DMS79 (cell line): Measurements from ENCODE around the gene C6.

Experiments
- DNase-seq: peaks from one replicate; lab custom pipeline; 2025; lab: John Stamatoyannopoulos, UW

The C6 gene

DNA sequence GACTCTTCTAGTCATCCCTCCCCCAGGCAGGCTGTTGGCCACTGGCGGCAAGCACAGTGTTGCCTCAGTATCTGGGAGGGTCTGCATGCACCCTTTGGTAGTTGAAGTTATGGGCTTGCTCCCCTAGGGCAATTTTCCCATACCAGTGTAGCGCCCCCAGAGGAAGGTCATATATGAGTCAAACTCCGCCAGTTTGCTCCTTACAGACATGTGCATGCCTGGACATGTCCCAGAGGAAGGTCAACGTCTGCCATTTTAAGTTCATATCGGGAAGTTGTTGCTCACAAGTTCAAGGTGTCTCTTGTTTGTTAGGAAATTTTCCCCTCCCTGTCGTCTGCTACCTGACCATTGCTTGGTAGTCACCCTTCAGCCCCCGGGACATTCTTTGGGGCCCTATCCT, 90.9 kb downstream of the C6 start:
- DNase-seq = no peak

DNA sequence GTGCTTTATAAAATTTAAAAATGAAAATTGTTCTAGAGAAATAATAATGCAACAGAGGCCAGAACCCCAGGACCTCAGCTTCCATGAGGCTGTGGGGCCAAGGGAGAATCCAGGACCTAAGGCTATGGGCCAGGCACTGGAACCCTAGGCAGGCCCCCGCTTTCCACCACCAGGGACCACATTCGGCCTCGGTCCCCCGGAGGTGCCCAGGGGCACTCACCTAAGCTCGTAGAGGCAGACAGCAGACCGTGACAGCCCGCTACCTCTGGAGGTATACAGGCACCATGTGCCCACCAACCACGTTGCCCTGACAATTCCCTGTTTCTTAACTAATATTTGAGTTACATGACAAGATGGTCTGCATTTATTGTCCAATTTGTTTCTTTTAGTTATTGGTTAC, 92.7 kb downstream of the C6 start:
- DNase-seq = no peak

DNA sequence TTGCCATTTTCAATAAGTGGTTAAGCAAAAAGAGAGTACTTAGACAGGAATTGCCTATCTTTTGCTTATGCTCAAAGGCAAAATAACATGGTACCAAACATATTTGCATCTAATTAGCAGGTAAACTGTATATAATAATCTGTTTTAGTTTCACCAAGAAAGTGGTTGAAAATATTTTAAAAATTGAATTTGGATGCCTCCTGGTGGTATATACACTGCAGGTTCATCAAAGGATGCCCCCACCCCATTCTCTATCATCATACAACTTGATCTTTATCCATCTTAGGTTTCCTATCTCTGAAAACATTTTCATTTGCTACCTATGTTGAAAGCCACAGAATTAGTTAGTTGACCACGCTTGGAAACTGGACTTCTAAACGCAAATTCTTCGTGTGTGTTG, 95.2 kb downstream of the C6 start:
- no peak for DNase-seq

DNA sequence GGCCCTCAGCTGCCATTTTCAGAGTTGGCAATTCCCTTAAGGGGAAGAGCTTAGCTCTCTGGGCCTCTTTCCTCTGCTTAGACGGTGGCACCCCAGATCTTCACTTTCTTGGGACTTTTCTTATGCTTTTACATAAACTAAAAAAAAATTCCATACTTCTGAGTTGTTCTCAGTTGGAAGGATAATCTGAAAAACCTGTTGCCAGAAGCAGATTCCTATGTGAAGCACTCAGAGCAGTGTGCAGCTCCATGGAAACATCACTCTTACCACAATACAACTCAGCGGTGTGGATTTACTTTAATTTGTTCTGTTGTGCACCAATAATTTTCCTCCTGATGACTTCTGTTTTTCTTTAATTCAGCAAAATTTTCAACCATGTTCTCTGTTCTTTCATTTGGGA, 98.1 kb downstream of the C6 start:
- DNase-seq = no peak

DNA sequence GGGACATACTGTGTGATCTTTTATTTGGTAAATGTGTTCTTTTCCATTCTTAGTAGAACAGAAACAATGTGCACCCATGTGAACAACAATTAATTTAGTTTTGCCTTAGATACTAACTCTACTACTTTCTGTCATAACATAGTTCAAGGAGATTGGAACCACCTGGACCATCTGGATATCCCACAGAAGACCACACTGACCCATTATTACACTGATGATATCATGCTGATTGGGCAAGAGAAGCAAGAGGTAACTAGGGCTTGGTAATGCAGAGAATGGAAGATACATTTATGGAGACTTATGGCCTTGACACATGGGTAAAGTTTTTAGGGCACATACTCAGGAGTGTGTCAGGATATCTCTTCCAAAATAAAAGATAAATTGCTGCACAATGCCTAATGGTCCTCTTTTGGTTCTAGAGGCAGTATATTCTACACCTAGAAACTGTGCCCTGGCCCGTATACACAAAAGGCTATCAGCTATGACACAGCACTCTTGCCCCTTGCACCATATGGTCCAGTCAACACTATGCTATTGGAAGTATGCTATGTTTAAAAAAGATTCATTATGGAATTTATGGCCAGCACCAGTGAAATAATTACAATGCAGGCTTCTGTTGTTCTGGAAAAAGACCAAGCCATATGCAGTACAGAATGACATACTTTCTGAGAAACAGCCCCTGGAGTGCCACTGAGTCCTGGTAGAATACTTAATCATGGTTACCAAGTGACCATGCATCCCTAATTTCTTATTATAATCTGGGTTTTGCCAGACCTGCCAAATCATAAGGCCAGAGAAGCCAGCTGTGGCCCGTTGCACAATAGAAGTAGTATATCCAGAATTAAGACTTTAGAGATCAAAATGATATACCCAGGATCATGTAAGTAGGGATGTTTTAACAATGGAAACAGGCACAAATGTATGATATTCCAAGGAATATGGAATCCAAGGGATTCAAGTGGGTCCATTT, 100.6 kb downstream of the C6 start:
- DNase-seq = no peak

DNA sequence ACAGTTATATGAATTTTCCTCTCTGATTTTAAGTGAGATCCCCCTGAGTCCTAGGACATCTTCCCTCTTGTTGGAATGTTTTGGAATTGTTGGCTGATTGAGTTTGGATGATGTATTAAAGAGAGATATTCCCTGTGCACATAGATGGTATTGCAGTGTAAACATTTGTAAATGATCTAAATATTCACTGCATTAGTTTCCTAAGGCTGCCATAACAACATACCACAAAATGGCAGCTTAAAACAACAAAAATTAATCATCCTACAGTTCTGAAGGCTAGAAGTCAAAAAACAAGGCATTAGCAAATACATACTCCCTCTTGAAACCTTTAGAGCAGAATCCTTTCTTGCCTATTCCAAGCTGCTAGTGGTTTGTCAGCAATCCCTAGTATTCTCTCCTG, 104.1 kb downstream of the C6 start:
- DNase-seq = no peak

DNA sequence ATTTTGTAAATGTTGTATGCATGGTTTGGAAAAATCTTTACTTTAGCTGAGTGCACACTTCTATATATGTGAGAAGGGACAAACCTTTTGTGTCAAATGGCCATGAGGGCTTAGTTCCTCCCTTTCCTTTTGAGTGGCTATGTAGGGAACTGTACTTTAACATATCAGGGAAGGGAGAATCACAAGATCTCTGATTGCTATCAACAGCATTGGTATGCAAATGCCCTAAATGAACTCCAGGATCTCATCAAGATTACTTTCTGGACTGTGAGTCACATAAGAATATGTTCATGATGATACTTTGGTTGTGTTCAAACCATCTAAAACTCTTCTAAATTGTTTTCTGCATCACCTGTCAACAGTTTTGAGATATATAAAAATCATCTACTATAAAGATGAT, 111.0 kb downstream of the C6 start:
- no peak for DNase-seq

DNA sequence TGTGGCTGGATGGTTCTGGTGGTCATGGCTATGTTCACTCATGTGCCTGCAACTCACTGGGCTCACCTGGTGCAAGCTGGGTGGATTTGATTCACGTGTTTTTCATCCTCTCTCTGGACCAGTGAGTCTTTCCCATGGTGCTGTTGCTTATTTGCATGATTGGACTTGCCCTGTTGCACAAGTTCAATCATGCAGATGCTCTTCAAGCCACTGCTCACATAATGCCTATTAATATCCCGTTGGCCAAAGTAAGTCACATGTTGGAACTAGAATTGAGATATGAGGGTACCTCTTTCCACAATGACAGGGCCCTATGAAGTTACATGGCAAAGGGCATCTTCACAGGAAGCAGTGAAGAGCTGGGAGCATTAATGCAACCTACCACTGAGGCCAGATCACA, 115.7 kb downstream of the C6 start:
- DNase-seq = no peak

DNA sequence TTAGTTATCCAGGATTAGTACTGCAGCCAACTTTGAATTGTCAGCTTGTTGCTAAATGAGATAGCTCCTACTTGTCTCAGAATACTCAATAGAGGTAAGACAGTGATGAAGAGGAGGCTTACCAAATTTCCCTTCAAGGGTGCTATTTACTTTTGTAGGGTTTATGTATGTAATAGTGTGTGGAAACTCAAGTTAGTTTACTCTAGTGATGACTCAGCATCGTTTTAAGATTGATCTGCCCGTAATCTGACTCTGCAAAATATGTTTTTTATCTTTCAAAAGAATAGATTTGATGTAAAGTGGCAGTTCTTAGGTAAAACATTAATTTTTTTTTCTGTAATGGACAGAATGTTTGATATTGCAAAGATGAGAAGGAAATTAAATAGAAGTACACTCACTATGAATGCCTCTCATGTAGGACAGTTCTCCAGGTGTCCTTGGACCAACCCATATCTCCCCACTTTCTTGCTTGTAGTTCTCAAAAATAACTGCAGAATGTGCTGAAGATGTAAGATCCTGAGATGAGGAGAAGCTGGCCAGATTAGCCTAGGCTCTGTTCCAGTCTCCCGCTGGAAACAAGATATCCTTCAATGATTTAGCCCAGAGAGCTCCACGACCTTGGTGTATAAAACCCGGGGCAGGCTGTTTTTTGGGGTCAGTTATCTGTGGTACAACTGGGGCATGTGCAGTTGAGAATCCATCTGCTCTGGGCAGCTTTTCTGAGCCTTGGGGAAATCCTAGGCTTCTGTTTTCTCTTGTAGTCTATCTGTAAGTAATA, 117.8 kb downstream of the C6 start:
- DNase-seq = no peak

DNA sequence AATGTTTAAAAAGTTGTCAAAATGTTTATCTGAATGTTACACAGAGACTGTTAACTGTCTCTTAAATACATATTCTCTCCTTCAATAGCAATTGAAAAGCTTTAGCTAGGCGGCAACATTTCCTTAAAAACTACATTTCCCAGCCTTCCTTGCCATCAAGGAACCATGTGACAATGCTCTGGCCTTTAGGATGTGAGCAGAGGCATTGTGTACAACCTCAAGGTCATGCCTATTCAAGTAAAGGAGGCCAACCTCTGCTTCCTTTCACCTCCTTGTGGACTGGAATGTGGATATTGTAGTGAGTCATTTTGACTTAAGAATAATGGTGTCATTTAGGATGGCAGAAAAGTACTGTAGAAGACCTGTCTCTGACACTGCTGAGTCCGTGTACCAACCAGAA, 118.5 kb downstream of the C6 start:
- DNase-seq = no peak

DNA sequence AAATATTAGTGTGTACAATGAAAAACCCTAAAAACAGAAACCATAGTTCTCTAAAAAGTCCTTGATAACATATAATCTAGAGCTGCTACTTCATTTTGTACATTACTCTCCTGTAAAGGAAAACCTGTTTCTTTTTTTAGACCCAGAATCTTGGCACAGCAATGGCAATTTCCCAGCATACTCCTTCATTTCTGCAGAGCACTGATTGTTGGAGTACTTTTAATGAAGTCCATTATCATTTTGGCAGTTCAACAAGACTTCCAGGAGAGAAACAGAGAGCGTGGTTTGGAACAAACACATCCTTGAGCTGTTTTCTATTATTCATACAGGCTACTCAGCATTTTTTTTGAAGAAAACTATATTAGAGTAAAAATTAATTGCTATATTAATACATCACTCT, 119.5 kb downstream of the C6 start:
- DNase-seq = no peak
